ENCODE data around the gene DDT.

The DDT gene

GRCh38 chr22:24006914-24007214 lies 32.6 kb upstream of the DDT start:
- no peaks in the 10 kb centered on the region for H3K9me3 ChIP-seq (ENCODE audit: insufficient read depth, low read depth, low read length)
- H2AFZ ChIP-seq (ENCODE audit: low read length) = no peak overlapping the region
- no peaks in the 10 kb centered on the region for H3K36me3 ChIP-seq (ENCODE audit: insufficient read depth, low read length)
- H3K27me3 ChIP-seq (ENCODE audit: insufficient read depth, low read length, poor library complexity, severe bottlenecking) = no peaks in the 10 kb centered on the region
- H3K9me2 ChIP-seq (replicated peaks; ENCODE audit: low read depth, low read length) = no peaks in the 10 kb centered on the region
- H3K79me2 ChIP-seq (ENCODE audit: insufficient read depth, low read length) = peaks cover 5% of the 10 kb centered on the region
- no peak overlapping the region for H3K9ac ChIP-seq (ENCODE audit: low read depth, low read length, poor library complexity, severe bottlenecking)
- peaks cover 2% of the 10 kb centered on the region for H4K20me1 ChIP-seq (ENCODE audit: insufficient read depth, low read length, poor library complexity, severe bottlenecking)
- TF ChIP-seq EZH2phosphoT487 (IDR thresholded peaks at IDR 0.05; ENCODE audit: borderline replicate concordance) = no peak
- TF ChIP-seq CTCF (conservative IDR thresholded peaks at IDR 0.05; ENCODE audit: low read length) = no peak
- peaks cover 3% of the 10 kb centered on the region for H3K4me1 ChIP-seq (ENCODE audit: insufficient read depth, low read length, poor library complexity, severe bottlenecking)
- H3K4me2 ChIP-seq (ENCODE audit: low read depth, low read length, poor library complexity, severe bottlenecking) = no peak overlapping the region
- H3F3A ChIP-seq (ENCODE audit: low read depth) = no peaks in the 10 kb centered on the region
- no peak overlapping the region for H3K4me3 ChIP-seq (ENCODE audit: low read length, poor library complexity, severe bottlenecking)

GRCh38 chr22:24006207-24006913 lies 32.1 kb upstream of the DDT start:
- Histone ChIP-seq H3K4me3 (ENCODE audit: low read length, poor library complexity, severe bottlenecking) (no peak overlapping the region), H3K9ac (ENCODE audit: low read depth, low read length, poor library complexity, severe bottlenecking) (no peak overlapping the region), H3F3A (ENCODE audit: low read depth) (no peaks in the 10 kb centered on the region), H3K4me1 (ENCODE audit: insufficient read depth, low read length, poor library complexity, severe bottlenecking) (no peaks in the 10 kb centered on the region), H3K27me3 (ENCODE audit: insufficient read depth, low read length, poor library complexity, severe bottlenecking) (no peaks in the 10 kb centered on the region), H2AFZ (ENCODE audit: low read length) (no peak overlapping the region), H3K9me2 (replicated peaks; ENCODE audit: low read depth, low read length) (no peaks in the 10 kb centered on the region), H4K20me1 (ENCODE audit: insufficient read depth, low read length, poor library complexity, severe bottlenecking) (no peaks in the 10 kb centered on the region), H3K79me2 (ENCODE audit: insufficient read depth, low read length) (no peaks in the 10 kb centered on the region), H3K4me2 (ENCODE audit: low read depth, low read length, poor library complexity, severe bottlenecking) (no peak overlapping the region), H3K36me3 (ENCODE audit: insufficient read depth, low read length) (no peaks in the 10 kb centered on the region), H3K9me3 (ENCODE audit: insufficient read depth, low read depth, low read length) (no peaks in the 10 kb centered on the region)
- TF ChIP-seq EZH2phosphoT487 (IDR thresholded peaks at IDR 0.05; ENCODE audit: borderline replicate concordance) = no peak
- TF ChIP-seq CTCF (conservative IDR thresholded peaks at IDR 0.05; ENCODE audit: low read length) = no peak

- H3K4me2 ChIP-seq (ENCODE audit: low read depth, low read length, poor library complexity, severe bottlenecking) = no peak within 1 kb of the TSS
- H2AFZ ChIP-seq (ENCODE audit: low read length) = no peak within 1 kb of the TSS; the same call in 1 of the 2 replicates
- H3K79me2 ChIP-seq (ENCODE audit: insufficient read depth, low read length) = no peaks in the 10 kb centered on the region
- no peak within 1 kb of the TSS for H3K9ac ChIP-seq (ENCODE audit: low read depth, low read length, poor library complexity, severe bottlenecking)
- no peaks in the 10 kb centered on the region for H4K20me1 ChIP-seq (ENCODE audit: insufficient read depth, low read length, poor library complexity, severe bottlenecking)
- H3K4me1 ChIP-seq (ENCODE audit: insufficient read depth, low read length, poor library complexity, severe bottlenecking) = no peaks in the 10 kb centered on the region
- no peaks in the 10 kb centered on the region for H3K9me3 ChIP-seq (ENCODE audit: insufficient read depth, low read depth, low read length)
- H3K27me3 ChIP-seq (ENCODE audit: insufficient read depth, low read length, poor library complexity, severe bottlenecking) = no peaks in the 10 kb centered on the region
- no peak for TF ChIP-seq EZH2phosphoT487 (IDR thresholded peaks at IDR 0.05; ENCODE audit: borderline replicate concordance)
- TF ChIP-seq CTCF (conservative IDR thresholded peaks at IDR 0.05; ENCODE audit: low read length) = no peak
- H3K9me2 ChIP-seq (replicated peaks; ENCODE audit: low read depth, low read length) = no peaks in the 10 kb centered on the region
- no peak within 1 kb of the TSS for H3K4me3 ChIP-seq (ENCODE audit: low read length, poor library complexity, severe bottlenecking)
- H3F3A ChIP-seq (ENCODE audit: low read depth) = no peaks in the 10 kb centered on the region
- no peaks in the 10 kb centered on the region for H3K36me3 ChIP-seq (ENCODE audit: insufficient read depth, low read length)
Measured at GRCh38 chr22:24005201-24005600, 31.0 kb upstream of the DDT start, which contains the start of gene GSTT4. Gene GSTT4, minus strand, starts transcription at chr22:24005453. Its CDS starts 97 bp downstream, at chr22:24005356.

Data from Loucy (cell line).